HG03378 (cell line): ENCODE measurements around the gene ARMC2.
"Not testable (repeated sequence)": the region's sequence is repeated elsewhere in the genome, so short reads cannot be mapped to it uniquely, and the experiment has no call there.

ENCODE experiments used
- ATAC-seq: cut with Tn5 transposase; IDR thresholded peaks from one replicate; pipeline ENCODE4 v1.9.1; 2021; ENCODE audit warnings: mild to moderate bottlenecking, moderate library complexity; ENCODE audit not compliant: unreplicated experiment

Gene ARMC2

DNA sequence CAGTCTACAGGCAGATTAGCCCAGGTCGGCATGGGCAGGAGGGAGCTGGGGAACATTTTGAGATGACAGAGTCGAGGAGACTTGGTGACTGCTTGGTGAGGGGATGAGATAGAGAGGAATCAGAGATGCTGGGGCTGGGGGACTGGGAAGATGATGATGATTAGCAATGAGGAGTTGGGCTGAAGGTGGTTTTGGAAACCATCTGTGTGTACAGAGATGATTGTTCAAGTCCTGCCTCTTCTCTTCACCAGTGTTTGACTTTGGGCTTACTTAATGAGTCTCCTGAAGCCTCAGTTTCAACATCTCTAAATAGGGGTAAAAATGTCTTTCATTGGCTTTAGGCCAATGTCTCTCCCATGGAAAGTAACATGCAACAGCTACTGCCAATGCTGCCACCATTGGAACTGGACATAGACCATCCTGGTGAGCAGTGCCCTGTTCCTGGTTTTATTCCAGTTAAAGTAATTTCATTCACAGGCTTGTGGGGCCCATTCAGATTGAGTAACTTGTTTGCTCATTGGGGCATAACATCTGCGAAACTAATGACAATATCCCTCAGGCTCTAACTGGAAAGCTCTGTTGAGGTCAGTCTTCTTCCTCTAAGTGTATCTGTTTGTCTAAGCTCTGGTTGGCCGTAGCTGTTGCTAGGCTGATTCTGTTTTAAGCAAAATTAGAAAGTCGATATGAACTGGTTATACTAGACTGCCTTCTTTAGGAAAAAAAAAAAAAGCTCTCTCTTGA, 99.1 kb downstream of the ARMC2 start:
- no peak for ATAC-seq

DNA sequence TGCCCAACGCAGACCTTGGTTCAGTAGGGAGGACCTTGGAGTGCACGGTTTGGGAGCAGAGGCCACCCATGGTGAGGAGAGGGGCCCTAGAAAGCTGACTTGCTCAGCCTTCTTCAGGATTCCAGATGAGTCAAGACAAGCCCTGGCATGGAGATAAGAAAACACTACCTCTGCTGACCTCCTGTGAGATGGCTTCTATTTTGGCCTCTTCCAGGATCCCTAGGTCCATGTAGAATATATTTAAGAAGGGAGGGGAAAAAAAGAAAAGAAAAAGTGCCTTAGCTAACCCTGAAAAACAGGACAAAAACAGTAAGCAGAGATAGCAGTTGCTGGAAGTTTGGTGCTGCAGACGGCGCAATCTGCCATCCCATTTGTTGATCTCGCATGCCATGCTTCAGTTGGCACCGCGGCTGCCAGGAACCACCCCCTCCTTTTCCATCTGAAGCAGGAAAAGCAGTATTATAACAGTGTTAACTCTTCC, 100.0 kb downstream of the ARMC2 start:
- no peak for ATAC-seq

DNA sequence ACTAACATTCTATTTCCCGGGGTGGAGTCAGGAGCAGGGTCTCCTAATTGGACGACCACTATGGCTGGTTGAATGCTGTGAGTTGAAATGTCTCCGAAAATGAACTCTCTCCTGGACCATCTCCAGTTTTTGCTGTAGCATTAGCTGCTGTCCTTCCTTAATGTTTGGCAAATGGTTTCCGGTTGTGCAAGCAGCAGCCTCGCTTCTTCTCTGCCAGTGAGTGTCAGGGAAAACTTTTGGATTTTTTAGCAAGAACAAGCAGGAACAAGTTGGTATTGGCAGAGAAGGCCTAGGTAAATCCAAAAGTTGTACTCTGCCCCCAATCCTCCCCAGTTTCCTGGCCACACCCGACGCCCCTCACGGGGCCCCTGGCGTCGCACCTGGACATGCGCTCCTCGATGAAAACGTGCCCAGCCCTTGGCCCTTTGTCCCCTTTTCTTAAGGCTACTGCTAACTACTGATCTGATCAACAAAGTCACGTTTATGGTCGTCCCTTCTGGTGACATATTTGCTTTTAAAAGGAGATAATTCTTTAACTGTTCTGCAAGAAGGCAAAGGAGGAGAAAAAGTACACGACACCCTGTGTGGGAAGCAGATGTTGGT, 103.2 kb downstream of the ARMC2 start:
- no peak for ATAC-seq

DNA sequence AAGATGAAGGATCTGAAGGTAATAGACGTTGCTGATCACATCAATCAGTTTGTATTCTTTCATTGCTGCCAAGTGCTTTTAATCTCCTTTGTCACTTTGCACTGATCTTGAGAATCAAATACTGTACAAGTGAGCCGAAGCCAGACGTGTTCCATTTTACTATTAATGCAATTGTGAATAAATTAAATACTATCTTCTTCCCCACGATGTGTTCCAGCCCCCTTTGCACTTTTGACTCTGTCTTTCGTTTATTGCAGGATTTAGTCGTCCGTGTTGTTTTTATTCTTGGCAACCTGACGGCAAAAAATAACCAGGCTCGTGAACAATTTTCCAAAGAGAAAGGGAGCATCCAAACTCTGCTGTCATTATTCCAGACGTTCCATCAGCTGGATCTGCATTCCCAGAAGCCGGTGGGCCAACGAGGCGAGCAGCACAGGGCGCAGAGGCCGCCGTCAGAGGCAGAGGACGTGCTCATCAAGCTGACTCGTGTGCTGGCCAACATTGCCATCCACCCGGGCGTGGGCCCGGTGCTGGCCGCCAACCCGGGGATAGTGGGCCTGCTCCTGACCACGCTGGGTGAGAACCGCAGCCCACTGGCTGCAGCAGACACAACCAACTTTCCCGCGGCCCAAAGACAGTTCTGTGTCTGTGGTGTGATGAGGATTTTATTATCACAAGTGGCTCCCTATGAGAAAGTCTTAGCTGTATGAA, 104.7 kb downstream of the ARMC2 start:
- no peak for ATAC-seq

DNA sequence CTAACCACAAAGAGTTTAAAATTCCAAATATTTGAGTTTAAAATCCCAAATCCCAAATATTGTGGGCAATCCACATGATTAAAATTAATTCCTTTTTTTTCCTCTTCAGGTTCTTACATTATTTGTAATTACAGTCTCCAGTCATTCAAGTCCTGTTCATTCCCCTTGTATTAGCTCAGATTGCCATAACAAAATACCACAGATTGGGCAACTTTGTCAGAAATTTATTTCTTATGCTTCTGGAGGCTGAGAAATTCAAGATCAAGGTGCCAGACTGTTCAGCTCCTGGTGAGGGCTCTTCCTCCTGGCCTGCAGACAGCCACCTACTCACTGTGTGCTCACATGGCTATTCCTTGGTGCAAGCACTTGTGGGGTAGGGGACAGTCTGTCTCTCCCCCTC, 105.5 kb downstream of the ARMC2 start:
- no peak for ATAC-seq

DNA sequence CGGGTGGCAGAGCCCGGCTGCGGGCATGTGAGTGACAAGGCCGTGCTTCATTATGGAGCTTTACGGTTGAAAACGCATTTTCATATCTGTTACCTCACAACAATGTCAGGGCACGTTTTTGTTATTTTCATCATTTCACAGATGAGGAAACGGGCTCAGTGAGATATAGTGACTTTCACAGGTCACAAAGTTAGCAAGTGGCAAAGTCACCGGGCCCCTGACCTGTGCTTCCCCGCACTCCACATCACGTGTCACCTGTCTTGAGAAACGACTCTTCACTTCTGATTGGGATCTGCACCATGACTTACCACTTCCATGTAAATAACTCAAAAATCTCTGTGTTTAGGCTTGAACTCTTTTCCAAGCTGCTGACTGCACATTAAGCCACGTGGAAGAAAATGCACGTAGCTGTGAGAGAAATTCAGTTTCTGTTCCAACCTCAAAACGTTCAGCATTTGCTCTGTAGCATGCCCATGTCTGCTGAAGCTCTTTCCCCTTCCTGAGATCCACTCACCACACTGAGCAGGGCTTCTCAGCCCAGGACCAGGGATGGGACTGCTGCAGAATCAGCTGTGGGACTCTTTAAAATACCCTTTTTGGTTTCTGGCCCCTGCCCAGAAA, 107.2 kb downstream of the ARMC2 start:
- no peak for ATAC-seq

DNA sequence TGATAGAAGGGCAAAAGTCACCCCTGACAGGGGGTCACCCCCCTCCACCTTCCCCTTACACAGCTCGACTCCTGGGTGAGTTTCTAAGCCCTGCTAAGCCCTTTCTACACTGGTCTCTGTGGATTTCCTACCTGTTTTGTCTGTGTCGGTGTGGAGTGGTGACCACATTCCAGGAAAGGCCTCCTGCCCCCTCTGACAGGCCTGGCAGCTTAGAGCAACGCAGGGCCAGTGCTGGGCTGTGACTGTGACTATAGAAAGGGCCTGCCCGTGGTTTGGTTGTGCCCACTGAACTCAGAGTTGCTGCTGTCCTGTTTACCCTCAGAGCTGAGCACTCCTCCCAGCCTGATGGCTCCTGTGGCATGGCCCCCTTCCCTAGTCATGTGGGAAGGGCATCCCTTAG, 109.0 kb downstream of the ARMC2 start:
- ATAC-seq = no peak

DNA sequence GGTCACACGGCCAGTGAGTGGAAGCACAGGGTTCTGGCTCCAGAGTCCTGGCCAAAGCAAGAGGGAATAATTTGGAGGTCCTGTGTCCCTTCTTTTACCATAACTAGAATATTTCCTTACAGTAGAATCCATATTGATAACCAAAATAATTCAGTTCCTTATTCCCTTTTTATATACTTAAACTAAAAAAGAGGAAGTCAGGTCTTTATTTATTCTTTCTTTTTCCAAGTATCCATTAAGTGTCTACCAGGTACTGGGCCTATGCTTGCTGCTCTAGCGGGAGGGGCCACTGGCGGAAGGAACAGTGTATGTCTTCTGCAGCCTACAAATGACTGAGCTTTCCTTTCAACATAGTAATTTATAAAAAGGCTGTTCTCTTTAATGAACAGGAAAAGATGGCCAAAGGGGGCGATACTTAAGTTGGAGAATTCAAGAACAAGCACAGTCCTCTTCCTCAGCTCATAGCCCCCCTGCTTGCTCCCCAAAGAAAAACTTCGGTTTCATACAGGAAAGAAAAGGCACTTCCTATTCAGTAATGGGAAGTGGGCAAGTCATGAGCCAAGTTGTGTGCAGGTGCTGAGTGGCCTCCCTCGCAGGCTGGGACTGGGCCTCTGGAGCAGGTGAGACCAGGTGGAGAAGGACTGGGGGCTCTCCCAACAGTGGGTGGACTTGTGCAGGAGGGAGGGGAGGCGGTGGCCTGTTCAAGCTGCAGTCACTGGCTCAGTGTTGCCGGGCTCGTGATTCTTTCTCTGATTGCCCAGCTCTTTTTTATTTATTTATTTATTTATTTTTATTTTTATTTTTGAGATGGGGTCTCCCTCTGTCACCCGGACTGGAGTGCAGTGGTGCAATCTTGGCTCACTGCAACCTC, 110.9 kb downstream of the ARMC2 start:
- ATAC-seq = no peak

DNA sequence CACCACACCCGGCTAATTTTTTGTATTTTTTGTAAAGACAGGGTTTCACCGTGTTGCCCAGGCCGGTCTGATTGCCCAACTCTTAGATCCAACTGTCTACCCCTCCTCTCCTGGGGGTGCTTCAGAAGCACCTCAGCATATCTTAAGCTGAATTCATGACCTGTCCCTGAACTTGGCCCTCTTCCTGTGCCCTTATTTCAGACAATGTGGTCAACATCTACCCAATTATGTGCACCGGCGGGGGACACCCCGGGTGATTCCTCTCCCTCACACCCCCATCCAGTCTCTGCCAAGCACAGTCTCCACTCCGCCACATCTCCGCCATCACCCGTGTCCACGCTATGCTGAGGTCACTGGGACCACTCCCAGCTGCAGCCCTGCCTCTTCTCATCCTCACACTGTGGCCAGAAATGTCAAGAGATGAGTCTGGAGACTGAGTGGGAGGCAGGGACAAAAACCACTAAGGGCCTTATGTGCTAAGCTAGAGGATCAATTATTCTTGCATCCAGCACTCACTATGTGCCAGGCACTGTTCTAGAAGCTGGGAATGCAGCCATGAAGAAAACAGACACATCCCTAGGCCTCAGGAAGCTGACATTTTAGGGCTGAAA, 111.9 kb downstream of the ARMC2 start:
- ATAC-seq = no peak

DNA sequence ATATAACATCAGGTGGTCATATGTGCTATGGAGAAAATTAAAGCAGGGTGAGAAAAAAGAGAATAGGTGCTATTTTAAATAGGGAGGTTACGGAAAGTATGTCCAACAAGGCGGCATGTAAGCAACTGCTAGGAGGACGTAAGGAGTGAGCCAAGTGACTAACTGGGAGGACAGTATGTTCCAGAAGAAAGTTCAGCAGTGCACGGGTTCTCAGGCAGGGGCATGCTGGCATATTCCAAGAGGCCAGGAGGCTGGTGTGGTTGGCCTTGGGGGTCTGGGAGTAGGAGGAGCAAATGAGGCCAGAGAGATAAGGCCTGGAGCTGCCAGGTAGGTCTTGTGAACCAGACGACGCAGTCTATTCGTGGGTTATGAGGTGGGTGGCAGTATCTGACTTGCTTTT, 112.4 kb downstream of the ARMC2 start:
- ATAC-seq = no peak

DNA sequence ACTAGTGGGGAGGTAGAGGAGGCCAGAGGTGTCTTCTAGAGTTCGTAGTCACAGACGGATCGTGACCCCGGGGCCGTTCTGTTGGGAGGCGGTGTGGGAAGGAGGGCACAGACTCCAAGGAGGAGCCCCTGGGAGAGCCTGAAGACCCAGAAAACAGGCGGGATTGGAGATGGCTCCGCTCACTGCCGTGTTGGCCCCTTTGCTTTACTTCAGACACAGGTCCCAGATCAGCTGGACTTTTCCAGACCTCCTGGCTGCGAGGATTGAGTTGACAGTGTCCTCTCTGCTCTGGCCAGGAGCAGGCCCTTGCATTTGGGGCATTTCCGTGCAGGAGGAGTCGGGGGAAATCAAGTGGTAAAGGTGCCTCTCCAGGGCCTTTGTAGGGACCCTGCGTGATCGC, 112.9 kb downstream of the ARMC2 start:
- ATAC-seq = no peak

DNA sequence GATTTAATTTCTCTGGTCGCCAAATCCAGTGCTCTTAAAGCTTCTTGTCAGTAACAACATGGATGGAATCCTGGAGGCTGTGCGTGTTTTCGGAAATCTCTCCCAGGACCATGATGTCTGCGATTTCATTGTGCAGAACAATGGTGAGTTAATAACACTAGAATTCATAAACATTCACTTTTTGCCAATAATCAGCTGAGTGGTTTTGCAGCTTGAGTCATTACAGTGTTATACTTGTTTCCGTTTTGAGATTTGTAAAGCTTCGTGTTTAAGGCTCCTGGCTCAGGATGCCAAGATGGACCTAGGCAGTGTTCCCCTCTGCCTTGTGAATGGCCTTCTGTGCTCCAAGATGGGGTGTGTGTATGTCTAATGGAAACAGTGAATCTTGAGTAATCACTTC, 113.8 kb downstream of the ARMC2 start:
- no peak for ATAC-seq

DNA sequence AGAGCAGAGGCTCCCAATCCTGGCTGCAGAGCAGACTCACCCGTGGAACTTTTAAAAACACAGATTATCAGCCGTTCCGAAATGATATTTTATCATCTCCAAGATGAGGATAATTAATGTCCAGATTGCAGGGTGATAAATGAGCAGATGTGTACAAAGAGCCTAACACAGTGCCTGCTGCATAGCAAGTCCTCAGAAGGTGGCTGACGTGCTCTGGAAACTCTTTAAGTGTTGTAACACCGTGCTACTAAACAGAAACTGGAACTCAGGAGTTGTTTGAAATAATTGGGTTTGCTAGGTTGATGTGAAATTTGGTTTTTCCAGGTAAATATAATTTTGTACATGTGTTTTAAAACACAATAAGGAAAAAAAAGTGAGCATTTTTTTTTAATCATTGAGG, 118.0 kb downstream of the ARMC2 start:
- ATAC-seq = no peak

DNA sequence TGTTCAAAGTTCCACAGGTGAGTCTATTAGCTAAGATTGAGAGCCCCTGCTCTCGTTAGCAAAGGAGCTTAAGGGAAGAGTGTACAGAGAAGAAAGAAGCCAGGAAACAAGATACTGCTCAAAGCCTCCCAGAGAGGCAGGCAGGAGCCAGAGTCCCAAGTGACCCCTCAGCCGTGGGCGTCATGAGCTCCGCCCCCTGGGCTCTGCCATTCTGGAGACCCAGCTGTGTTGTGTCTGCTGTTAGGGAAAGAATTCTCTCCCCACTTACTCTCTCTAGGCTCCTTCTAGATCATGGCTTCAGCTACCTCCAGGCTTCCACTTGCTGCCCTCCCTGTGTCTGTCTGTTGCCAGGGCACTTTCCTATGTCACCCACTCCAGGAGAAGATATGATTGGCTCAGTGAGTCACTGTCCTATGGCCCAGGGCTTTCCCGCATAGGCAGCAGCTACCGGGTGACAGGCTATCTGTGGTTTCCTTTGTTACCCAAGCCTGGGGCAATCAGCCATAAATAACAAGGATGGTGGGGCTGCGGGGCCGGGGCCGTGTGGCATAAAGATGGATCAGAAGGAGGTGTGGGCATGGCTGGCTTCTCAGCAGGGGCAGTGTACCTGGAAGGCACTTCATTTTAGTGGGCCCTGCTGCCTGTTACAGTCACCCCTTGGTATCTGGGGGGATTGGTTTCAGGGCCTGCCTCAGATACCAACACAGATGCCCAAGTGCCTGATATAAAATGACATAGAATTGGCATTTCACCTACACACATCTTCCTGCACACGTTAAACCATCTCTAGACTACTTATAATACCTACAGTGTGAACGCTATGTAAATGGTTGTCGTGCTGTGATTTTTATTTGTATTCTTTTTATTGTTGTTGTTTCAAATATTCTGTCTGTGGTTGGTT, 118.9 kb downstream of the ARMC2 start:
- ATAC-seq = no peak

DNA sequence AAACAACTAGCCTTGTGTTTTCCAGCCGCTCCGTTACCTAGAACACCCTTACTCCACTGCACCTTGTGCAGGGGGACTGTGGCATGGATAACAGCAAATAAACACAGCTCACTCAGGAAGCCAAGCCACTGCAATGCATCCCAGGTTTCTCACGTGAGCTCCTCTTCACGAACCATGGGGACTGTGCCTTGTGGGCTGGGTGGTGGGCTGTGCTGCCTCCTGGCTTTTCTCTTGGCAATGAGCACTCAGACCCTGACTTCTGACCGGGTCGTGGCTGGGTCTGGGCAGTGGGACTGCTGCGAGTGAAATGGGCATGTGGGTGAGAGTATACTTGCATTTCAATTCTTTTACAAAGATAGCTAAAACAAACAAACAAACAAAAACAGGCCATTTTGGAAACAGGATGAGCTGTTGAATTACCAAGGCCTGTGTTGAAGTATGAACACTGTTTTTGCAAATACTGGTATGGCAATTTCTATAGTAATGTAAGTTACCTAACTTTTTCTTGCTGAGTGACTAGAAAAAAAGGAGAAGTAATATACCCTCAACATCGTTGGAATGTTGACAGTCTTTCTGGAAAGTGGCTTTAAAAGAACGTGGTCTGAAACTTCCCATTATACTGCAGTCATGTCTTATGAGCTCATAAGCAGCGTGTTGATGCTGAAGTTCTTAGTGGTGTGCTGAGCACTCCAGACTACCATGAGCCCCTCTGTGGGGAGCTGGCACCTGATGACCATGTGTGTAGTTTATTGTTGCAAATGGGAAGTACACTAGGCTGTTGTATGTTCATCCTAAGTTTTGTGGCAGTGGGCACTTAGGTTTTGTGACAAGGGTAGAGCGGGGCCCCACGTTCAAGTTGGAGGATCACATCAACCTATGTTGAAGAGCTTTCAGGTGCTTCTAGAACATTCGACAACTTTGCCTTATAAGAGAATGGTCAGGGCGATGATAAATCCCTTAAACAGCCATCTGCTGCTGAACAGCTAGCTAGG, 120.4 kb downstream of the ARMC2 start:
- ATAC-seq = no peak

DNA sequence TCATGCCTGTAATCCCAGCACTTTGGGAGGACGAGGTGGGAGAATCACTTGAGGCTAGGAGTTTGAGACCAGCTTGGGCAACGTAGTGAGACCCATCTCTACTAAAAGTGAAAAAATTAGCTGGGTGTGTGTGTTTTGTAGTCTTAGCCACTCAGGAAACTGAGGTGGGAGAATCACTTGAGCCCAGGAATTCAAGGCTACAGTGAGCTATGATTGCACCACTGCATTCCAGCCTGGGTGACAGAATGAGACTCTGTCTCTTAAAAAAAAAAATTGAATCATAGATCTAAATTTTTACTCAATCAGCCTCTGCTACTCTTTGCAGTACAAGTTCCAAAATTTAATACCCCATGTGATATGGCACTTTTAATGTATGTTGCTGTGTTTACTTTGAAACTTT, 121.6 kb downstream of the ARMC2 start:
- ATAC-seq = no peak

DNA sequence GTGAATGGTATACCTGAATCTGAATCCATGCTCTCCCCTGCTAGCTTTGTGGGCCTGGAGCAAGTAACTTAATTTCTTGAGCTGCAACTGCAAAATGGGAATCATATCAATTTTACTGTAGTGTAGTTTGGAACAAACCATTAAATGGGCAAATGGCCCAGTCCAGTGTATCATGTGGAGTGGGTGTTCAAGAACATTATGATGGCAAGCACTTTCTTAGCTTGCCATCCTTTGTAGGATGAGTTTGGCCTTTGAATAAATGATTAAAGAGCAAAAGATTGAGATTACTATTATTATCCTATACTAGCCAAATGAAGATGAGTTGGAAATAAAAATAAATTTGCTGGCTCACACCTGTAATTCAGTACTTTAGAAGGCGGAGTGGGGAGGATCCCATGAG, 126.0 kb downstream of the ARMC2 start:
- ATAC-seq = no peak

DNA sequence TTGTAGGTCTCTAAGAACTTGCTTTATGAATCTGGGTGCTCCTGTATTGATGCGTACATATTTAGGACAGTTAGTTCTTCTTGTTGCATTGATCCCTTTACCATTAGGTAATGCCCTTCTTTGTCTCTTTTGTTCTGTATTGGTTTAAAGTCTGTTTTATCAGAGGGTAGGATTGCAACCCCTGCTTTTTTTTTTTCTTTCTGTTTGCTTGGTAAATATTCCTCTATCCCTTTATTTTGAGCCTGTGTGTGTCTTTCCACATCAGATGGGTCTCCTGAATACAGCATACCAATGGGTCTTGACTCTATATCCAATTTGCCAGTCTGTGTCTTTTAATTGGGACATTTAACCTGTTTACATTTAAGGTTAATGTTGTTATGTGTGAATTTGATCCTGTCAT, 130.4 kb downstream of the ARMC2 start:
- ATAC-seq = not testable (repeated sequence)
